Heart right ventricle (tissue), 16 donors: ENCODE measurements around the gene COPZ1. TPM values are rescaled to one million over a fixed set of nuclear protein-coding genes. Genes with fewer than 3 reads are reported as not detected.

ENCODE experiments used
- ATAC-seq, 8 donors: fragments of 200-7000 bp; cut with Tn5 transposase; one replicate each; pipeline ENCODE4 v1.9.1; 2020; ENCODE audit warnings: mild to moderate bottlenecking in 8 of 8, moderate library complexity in 8 of 8, moderate number of reproducible peaks in 1 of 8
- DNase-seq, 2 donors: peaks; one replicate each; pipeline ENCODE4 v3.0.0-alpha.2; 2020
- H3K27ac ChIP-seq, 10 donors: fragments of 200-600 bp; sonication (generic) in 2 of 10; one replicate each; pipeline versions ENCODE4 v1.5.0 to v1.8.0; 2020 to 2022; ENCODE audit warnings: mild to moderate bottlenecking in 3 of 10
- H3K27me3 ChIP-seq, 7 donors: fragments of 200-600 bp; one replicate each; pipeline ENCODE4 v1.8.0; 2021 to 2022; ENCODE audit warnings: mild to moderate bottlenecking in 2 of 7
- H3K36me3 ChIP-seq, 9 donors: fragments of 200-600 bp; sonication (generic) in 1 of 9; one replicate each; pipeline versions ENCODE4 v1.5.0 to v1.8.0; 2020 to 2022; ENCODE audit warnings: mild to moderate bottlenecking in 2 of 9
- H3K4me1 ChIP-seq, 9 donors: fragments of 200-600 bp; sonication (generic) in 1 of 9; one replicate each; pipeline versions ENCODE4 v1.5.0 to v1.8.0; 2020 to 2022; ENCODE audit warnings: mild to moderate bottlenecking in 4 of 9
- H3K4me3 ChIP-seq, 10 donors: fragments of 200-600 bp; sonication (generic) in 2 of 10; one replicate each; pipeline versions ENCODE4 v1.5.0 to v1.8.0; 2020 to 2022; ENCODE audit warnings: mild to moderate bottlenecking in 7 of 10, moderate library complexity in 2 of 10
- H3K9me3 ChIP-seq, 11 donors: fragments of 200-600 bp in 10 of 11; sonication (generic) in 2 of 11; one replicate each; pipeline versions ENCODE4 v1.5.0 to v1.8.0; 2013 to 2022; ENCODE audit warnings: mild to moderate bottlenecking in 2 of 11, control low read depth in 1 of 11, moderate library complexity in 1 of 11
- CTCF ChIP-seq, 9 donors: fragments of 200-600 bp; sonication (generic) in 2 of 9; IDR thresholded peaks; one replicate each; pipeline versions ENCODE4 v1.5.0 to v1.8.0; 2021 to 2022; ENCODE audit warnings: antibody characterized with exemption in 9 of 9, mild to moderate bottlenecking in 5 of 9, moderate library complexity in 1 of 9
- WGBS, 2 donors: extraction: QIAGEN DNeasy Blood & Tissue Kit; methylation state at CpG; one replicate each; pipeline ENCODE4 v1.1.7; 2013; ENCODE audit warnings: inconsistent platforms in 1 of 2; 5-methylcytosine and 5-hydroxymethylcytosine counted together
- intact Hi-C, 10 donors: fragments of 100-400 bp; cut with DNase I; formaldehyde crosslinking; loops; one replicate each; pipeline versions ENCODE4 v1.11.1 to v1.14.2; 2022
- polyA plus RNA-seq, 2 donors: library from polyadenylated mRNA; stranded (reverse); fragments of 200-250 nt; gene quantifications; one replicate each; pipeline ENCODE4 v1.2.3, GENCODE V29; 2013
- total RNA-seq, 10 donors: library from RNA; stranded (reverse); fragmentation: NEBNext Ultra II Directional in 3 of 10; extraction: Animal tissue kit (Norgen Biotek cat#: 25700) in 3 of 10; gene quantifications; one replicate each; pipeline versions ENCODE4 v1.2.1 to v1.2.4, GENCODE V29; 2021 to 2023
- donor health status: Arrhythmogenic right ventricular cardiomyopathy.
- donor health status: ischemic (EF 13 %, LVEDD 7.1; RV severe dilation, severe dysfunction).
- donor health status: healthy with polysubstance abuse.
- donor health status: DM: no; HTN: yes; CAD: no.
- donor health status: DM: no; HTN: no; CAD: no.
- donor health status: ischemic (EF 25% LVEDD 6.9; RV normal size, moderate dysfunction).
- donor health status: ischemic (EF 25% LVEDD 5.7; RV mildly dilated, moderate dysfunction).
- donor health status: healthy.
- donor health status: DM: yes; HTN: yes; CAD: no.
- donor health status: Ischemic cardiomyopathy.
- donor health status: ischemic (EF 35%, LVEDD 5.7; RV mildly dilated, moderate dysfunction).
- donor health status: nonischemic (EF 11% LVEDD 7.7; RV severe dilation, severe dysfunction).
- donor health status: DM: yes; HTN: yes; CAD: no.
- donor health status: PGD.
- donor health status: ischemic (EF 29% LVEDD 5.4; RV normal size, mild dysfunction).
- donor health status: nonischemic (EF 23%, LVEDD 6.1; RV moderate dilation, normal function).

The COPZ1 gene
- total and polyA plus RNA-seq, 12 donors, result 64.0 to 152 (median 131) TPM

GRCh38 chr12:54377007-54377406 lies 52.1 kb downstream of the COPZ1 start:
- Histone ChIP-seq H3K9me3 (no peaks in the 10 kb centered on the region), H3K36me3 (peaks cover 0 to 12% (median 0%) of the 10 kb centered on the region in 9 donors), H3K27me3 (no peaks in the 10 kb centered on the region), H3K4me3 (peak overlapping the region in 2 of 10 donors; percentile 40 to 58), H3K4me1 (peaks cover 11 to 74% (median 47%) of the 10 kb centered on the region in 9 donors), H3K27ac (peak overlapping the region in 9 of 10 donors; percentile 4 to 77 (median 60))
- DNase-seq (no peak), ATAC-seq (no peak)
- TF ChIP-seq CTCF (IDR thresholded peaks at IDR 0.05), result no peak
- WGBS, 2 donors, result 61 to 70% methylated on average over 2 of the region's 2 CpGs
- intact Hi-C loops, result loop anchor here in 1 of 10 donors (10.0 kb wide), 1 partner anchor 372 kb away; the partner anchor contains the start of genes HOXC8 and HOXC9

- peaks cover 0 to 11% (median 0%) of the 10 kb centered on the region in 9 donors for H3K36me3 ChIP-seq
- H3K4me3 ChIP-seq, result peak overlapping the region in 9 of 10 donors; percentile 40 to 63 (median 58)
- H3K4me1 ChIP-seq, result peaks cover 10 to 66% (median 41%) of the 10 kb centered on the region in 9 donors
- no peaks in the 10 kb centered on the region for H3K27me3 ChIP-seq
- no peak for ATAC-seq
- no peaks in the 10 kb centered on the region for H3K9me3 ChIP-seq
- peak overlapping the region in 7 of 10 donors; percentile 59 to 83 (median 76) for H3K27ac ChIP-seq
- WGBS, 2 donors, result 77 to 91% methylated on average over 6 of the region's 6 CpGs
- no peak for DNase-seq
- no peak for TF ChIP-seq CTCF (IDR thresholded peaks at IDR 0.05)
- intact Hi-C loops, result loop anchor here in 1 of 10 donors (10.0 kb wide), 1 partner anchor 373 kb away; the partner anchor contains the start of genes HOXC8 and HOXC9
Observed at GRCh38 chr12:54377797-54378515, 53.0 kb downstream of the COPZ1 start.

- intact Hi-C loops, result loop anchor here in 1 of 10 donors (10.0 kb wide), 1 partner anchor 374 kb away; the partner anchor contains the start of genes HOXC8 and HOXC9
- peak; percentile 73 to 83 for DNase-seq
Observed at GRCh38 chr12:54378796-54379397, 54.0 kb downstream of the COPZ1 start.

More at GRCh38 chr12:54378796-54379397, 54.0 kb downstream of the COPZ1 start:
- ATAC-seq, result peak; percentile 81 to 91 (median 90)
- no peak for TF ChIP-seq CTCF (IDR thresholded peaks at IDR 0.05)
- Histone ChIP-seq H3K4me3 (peak overlapping the region; percentile 37 to 63 (median 58)), H3K36me3 (peaks cover 0 to 3% (median 0%) of the 10 kb centered on the region in 9 donors), H3K4me1 (peaks cover 10 to 60% (median 37%) of the 10 kb centered on the region in 9 donors), H3K27me3 (no peaks in the 10 kb centered on the region), H3K9me3 (no peaks in the 10 kb centered on the region), H3K27ac (peak overlapping the region; percentile 19 to 87 (median 76))
- WGBS, 2 donors, result 10 to 15% methylated on average over 29 to 49 of the region's 49 CpGs
